Measurements from ENCODE around the gene PLP2. TPM values are rescaled to one million over a fixed set of nuclear protein-coding genes. Genes with fewer than 3 reads are reported as not detected.
A peak's percentile ranks its signal among the peaks of the same experiment; 100 is the strongest.

Gene PLP2
- total RNA-seq, 1 experiment from 2014 or later: 165 TPM

DNA sequence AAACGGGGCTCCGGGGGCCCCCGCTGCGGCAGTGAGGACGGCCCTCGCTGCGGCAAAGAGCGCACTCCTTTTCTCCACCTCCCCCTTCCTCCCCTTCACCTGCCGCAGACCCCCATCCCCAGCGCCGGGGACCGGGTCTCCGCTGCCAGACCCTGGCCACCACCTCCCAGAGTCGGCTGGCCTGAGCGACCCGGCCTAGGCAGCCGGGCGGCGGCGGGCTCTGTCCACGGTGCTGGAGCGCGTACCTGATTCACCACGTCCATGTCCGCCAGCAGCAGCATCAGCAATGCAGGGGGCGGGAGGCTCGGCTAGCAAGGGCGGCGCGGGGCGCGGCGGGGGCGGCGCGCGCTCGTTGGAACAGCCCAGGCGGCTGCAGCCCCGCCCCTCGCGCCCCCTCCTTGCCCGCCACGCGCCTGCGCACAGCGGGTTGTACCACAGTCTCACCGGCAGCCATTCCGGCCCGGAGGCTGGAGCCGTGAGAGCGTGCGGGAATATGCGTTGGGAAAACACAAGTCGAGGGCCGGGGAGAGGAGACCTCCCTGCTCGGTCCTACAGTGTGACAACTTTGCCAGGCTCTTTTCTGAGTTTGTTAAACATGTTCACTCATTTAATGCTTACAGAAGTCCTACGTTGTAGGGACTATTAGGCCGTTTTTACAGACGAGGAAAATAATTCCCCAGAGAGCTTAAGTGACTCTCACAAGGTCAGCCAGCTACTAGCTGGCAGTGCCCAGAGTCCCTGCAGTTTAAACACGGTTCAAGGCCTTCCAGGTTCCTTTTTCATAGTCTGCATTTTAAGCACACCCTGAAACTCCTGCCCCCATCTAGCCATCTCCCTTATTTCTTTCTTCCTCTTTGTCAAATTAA is 28.4 kb downstream of the PLP2 start, which contains the start of gene SYP:
TSS of gene SYP (minus strand) at position 288 of the 866 bp plus-strand sequence. CDS start at position 281, 7 bp downstream.
- CTCF ChIA-PET: no interaction called here
- Histone ChIP-seq H3K9ac (ENCODE audit: low read length) (peak within 1 kb of the TSS; percentile 61), H3K4me1 (ENCODE audit: insufficient read depth, low read length) (peaks cover 4% of the 10 kb centered on the region; the same call in 1 of the 2 replicates), H3K27me3 (ENCODE audit: low read length) (no peaks in the 10 kb centered on the region), H3K4me3 (ENCODE audit: low read length) (peak within 1 kb of the TSS; percentile 54), H3K4me2 (ENCODE audit: low read length) (peak within 1 kb of the TSS; percentile 80), H3K27ac (ENCODE audit: low read length) (no peak within 1 kb of the TSS), H3K9me3 (ENCODE audit: low read length) (no peaks in the 10 kb centered on the region), H3K79me2 (ENCODE audit: low read length) (no peaks in the 10 kb centered on the region), H2AFZ (ENCODE audit: low read length) (peak within 1 kb of the TSS; percentile 88), H3F3A (ENCODE audit: low read length, unreplicated experiment) (no peaks in the 10 kb centered on the region), H3K9me2 (replicated peaks; ENCODE audit: low read length) (no peaks in the 10 kb centered on the region), H4K20me1 (ENCODE audit: low read length) (no peaks in the 10 kb centered on the region), H3K36me3 (ENCODE audit: low read depth, low read length) (no peaks in the 10 kb centered on the region)
- no peak for TF ChIP-seq EZH2phosphoT487 (IDR thresholded peaks at IDR 0.05; ENCODE audit: borderline replicate concordance, low read length)
- TF ChIP-seq EZH2 (IDR thresholded peaks at IDR 0.05; ENCODE audit: low read length, unreplicated experiment): no peak
- TF ChIP-seq, protein P1, sequence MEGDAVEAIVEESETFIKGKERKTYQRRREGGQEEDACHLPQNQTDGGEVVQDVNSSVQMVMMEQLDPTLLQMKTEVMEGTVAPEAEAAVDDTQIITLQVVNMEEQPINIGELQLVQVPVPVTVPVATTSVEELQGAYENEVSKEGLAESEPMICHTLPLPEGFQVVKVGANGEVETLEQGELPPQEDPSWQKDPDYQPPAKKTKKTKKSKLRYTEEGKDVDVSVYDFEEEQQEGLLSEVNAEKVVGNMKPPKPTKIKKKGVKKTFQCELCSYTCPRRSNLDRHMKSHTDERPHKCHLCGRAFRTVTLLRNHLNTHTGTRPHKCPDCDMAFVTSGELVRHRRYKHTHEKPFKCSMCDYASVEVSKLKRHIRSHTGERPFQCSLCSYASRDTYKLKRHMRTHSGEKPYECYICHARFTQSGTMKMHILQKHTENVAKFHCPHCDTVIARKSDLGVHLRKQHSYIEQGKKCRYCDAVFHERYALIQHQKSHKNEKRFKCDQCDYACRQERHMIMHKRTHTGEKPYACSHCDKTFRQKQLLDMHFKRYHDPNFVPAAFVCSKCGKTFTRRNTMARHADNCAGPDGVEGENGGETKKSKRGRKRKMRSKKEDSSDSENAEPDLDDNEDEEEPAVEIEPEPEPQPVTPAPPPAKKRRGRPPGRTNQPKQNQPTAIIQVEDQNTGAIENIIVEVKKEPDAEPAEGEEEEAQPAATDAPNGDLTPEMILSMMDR (conservative IDR thresholded peaks at IDR 0.05; ENCODE audit: low read depth, low read length): no peak
- POLR2A ChIA-PET (ENCODE audit: unreplicated experiment): no interaction called here
- TSS peak; percentile 99 for BruUV-seq (replicated peaks)
- intact Hi-C loops (cut with micrococcal nuclease): loop anchor here (10.0 kb wide), 1 partner anchor 555 kb away; no protein-coding TSS in a partner anchor
- ATAC-seq (peak; percentile 98), DNase-seq (peak; percentile 90)

DNA sequence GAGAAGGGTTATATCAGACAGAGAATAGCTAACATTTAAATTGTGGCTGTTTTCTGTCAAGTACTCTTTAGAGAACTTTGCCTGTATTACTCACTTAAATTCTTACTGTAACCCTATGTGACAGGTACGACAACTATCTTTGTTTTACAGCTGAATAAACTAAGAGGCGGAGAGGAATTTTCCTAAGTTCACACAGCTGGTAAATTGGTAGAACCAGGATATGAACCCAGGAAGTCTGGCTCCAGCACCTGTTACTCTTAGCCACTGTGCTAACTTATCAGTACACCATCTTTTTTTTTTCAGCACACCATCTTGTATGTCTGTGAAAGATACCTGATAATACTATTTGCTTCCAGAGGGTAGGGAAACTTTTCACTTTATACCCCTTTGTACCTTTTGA is 30.3 kb downstream of the PLP2 start:
- no peak overlapping the region for H2AFZ ChIP-seq (ENCODE audit: low read length)
- no peak for ATAC-seq
- no peak overlapping the region for H3K27ac ChIP-seq (ENCODE audit: low read length)
- H4K20me1 ChIP-seq (ENCODE audit: low read length): no peaks in the 10 kb centered on the region
- H3K9ac ChIP-seq (ENCODE audit: low read length): no peak overlapping the region
- ChIA-PET POLR2A (ENCODE audit: unreplicated experiment) (no interaction called here), CTCF (no interaction called here)
- TF ChIP-seq EZH2 (IDR thresholded peaks at IDR 0.05; ENCODE audit: low read length, unreplicated experiment) (no peak), EZH2phosphoT487 (IDR thresholded peaks at IDR 0.05; ENCODE audit: borderline replicate concordance, low read length) (no peak)
- TF ChIP-seq, protein P1 (conservative IDR thresholded peaks at IDR 0.05; ENCODE audit: low read depth, low read length): no peak
- peaks cover 4% of the 10 kb centered on the region; the same call in 1 of the 2 replicates for H3K4me1 ChIP-seq (ENCODE audit: insufficient read depth, low read length)
- H3K27me3 ChIP-seq (ENCODE audit: low read length): no peaks in the 10 kb centered on the region
- no peaks in the 10 kb centered on the region for H3F3A ChIP-seq (ENCODE audit: low read length, unreplicated experiment)
- no peak overlapping the region for H3K4me2 ChIP-seq (ENCODE audit: low read length)
- H3K36me3 ChIP-seq (ENCODE audit: low read depth, low read length): no peaks in the 10 kb centered on the region
- DNase-seq: no peak
- H3K79me2 ChIP-seq (ENCODE audit: low read length): no peaks in the 10 kb centered on the region
- no peaks in the 10 kb centered on the region for H3K9me2 ChIP-seq (replicated peaks; ENCODE audit: low read length)
- intact Hi-C loops (cut with micrococcal nuclease): no loop called here
- H3K4me3 ChIP-seq (ENCODE audit: low read length): no peak overlapping the region
- no peaks in the 10 kb centered on the region for H3K9me3 ChIP-seq (ENCODE audit: low read length)
- BruUV-seq (replicated peaks): no TSS peak

DNA sequence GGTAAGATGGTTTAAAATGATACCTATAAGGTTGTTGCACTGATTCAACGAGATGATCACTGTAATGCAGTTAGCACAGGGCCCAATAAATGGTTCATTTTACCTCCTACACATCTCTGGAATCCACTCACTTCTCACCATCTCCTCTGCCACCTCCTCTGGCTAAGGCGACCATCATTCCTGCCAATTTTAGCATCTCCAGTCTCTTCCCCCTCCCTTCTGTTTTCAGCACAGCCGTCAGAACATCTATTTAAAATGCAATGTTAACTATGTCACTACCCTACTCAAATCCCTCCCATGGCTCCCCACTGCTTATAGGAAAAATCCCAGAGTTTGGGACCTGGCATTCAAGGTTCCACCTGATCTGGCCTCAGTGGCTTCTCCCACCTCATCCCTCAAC is 31.8 kb downstream of the PLP2 start:
- Histone ChIP-seq H4K20me1 (ENCODE audit: low read length) (no peaks in the 10 kb centered on the region), H3K4me2 (ENCODE audit: low read length) (no peak overlapping the region), H3K79me2 (ENCODE audit: low read length) (no peaks in the 10 kb centered on the region), H3K27me3 (ENCODE audit: low read length) (no peaks in the 10 kb centered on the region), H3K27ac (ENCODE audit: low read length) (no peak overlapping the region), H3K9me2 (replicated peaks; ENCODE audit: low read length) (no peaks in the 10 kb centered on the region), H3F3A (ENCODE audit: low read length, unreplicated experiment) (no peaks in the 10 kb centered on the region), H3K9ac (ENCODE audit: low read length) (no peak overlapping the region), H3K4me1 (ENCODE audit: insufficient read depth, low read length) (peaks cover 4% of the 10 kb centered on the region; the same call in 1 of the 2 replicates), H3K9me3 (ENCODE audit: low read length) (no peaks in the 10 kb centered on the region), H3K36me3 (ENCODE audit: low read depth, low read length) (no peaks in the 10 kb centered on the region), H3K4me3 (ENCODE audit: low read length) (no peak overlapping the region), H2AFZ (ENCODE audit: low read length) (no peak overlapping the region)
- no TSS peak for BruUV-seq (replicated peaks)
- POLR2A ChIA-PET (ENCODE audit: unreplicated experiment): no interaction called here
- no peak for TF ChIP-seq EZH2 (IDR thresholded peaks at IDR 0.05; ENCODE audit: low read length, unreplicated experiment)
- TF ChIP-seq EZH2phosphoT487 (IDR thresholded peaks at IDR 0.05; ENCODE audit: borderline replicate concordance, low read length): no peak
- TF ChIP-seq, protein P1 (conservative IDR thresholded peaks at IDR 0.05; ENCODE audit: low read depth, low read length): no peak
- no peak for DNase-seq
- CTCF ChIA-PET: no interaction called here
- intact Hi-C loops (cut with micrococcal nuclease): no loop called here
- no peak for ATAC-seq
